ENCODE measurements around the gene LRRD1. TPM values are rescaled to one million over a fixed set of nuclear protein-coding genes. Genes with fewer than 3 reads are reported as not detected.
A peak's percentile ranks its signal among the peaks of the same experiment; 100 is the strongest.

The LRRD1 gene
- total and polyA plus RNA-seq, 2 of the 13 experiments (the other 11 are each of a cell fraction or from before 2014, with no cell fraction given), result 0.03 TPM; not detected in 1

DNA sequence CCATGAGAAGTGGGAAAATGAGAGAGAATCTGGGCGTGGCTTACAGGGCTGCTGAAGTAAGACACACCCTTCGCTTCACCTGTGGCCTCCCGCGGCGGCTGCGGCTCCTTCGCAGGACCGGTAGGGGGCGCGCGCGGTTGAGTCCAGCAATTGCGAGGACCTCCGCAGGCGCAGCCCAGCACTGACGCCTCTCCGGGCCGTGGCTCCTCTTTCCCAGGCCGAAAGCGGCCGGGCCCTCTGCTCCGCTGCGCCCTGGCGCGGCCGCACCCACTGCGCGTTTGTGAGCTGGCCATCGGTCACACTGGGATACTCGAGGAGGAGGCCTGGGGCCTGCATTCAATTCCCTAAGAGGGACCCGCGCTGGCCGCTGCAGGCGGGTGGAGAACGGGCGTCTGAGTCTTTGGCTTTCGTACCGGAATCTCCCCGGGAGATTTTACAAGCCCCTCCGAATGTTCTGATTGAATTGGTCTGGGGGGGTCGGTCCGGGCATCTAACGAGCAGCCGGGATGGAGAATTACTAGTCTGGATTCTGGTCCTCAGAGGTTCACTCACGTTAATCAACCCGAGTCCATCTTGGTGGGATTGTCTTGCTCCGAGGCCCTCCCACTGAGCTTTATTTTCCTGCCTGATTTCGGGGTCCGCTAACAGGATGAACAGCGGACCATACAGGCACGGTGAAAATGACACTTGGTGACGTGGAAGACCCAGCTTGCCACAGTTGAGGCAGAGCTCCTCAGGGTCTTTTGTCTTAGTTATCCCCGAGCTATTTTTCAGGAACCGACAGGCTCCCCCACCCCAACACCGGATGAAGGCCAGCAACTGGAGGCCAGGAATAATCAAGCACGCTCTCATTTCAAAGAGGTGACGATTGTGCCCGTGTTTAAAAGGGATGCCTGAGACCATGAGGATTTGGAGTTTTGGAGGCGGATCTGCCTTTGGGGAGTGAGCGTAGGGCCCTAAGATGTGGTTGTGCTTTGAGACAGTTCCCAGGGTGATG lies at the start of gene LRRD1 (continued):
- TF ChIP-seq HNRNPH1 (optimal IDR thresholded peaks at IDR 0.05; ENCODE audit: low read depth, low read length) (no peak), ZNF382 (CRISPR knock-in tag; IDR thresholded peaks at IDR 0.05; ENCODE audit: borderline replicate concordance) (no peak), IRF9 (CRISPR knock-in tag; IDR thresholded peaks at IDR 0.05; ENCODE audit: borderline replicate concordance) (peak; percentile 40; the same call in 1 of the 2 replicates), ZNF12 (CRISPR knock-in tag; IDR thresholded peaks at IDR 0.05) (no peak), SPEN (CRISPR knock-in tag; IDR thresholded peaks at IDR 0.05; ENCODE audit: low read depth) (peak; percentile 72), EZH2 (conservative IDR thresholded peaks at IDR 0.05; ENCODE audit: low read depth, low read length) (no peak), POLR2A (IDR thresholded peaks at IDR 0.05; ENCODE audit: insufficient read depth in 1 of 2, low read depth in 2 of 2, low read length in 2 of 2) (no peak), IKZF4 (CRISPR knock-in tag; IDR thresholded peaks at IDR 0.05; ENCODE audit: borderline replicate concordance, low read depth, not compliant biosample characterization) (no peak), ZBTB3 (CRISPR knock-in tag; IDR thresholded peaks at IDR 0.05; ENCODE audit: borderline replicate concordance, low read depth) (no peak), U2AF2 (IDR thresholded peaks at IDR 0.05; ENCODE audit: low read depth, low read length) (no peak), MIXL1 (CRISPR knock-in tag; IDR thresholded peaks at IDR 0.05) (no peak), ZNF326 (CRISPR knock-in tag; IDR thresholded peaks at IDR 0.05; ENCODE audit: borderline replicate concordance) (no peak), ZSCAN25 (CRISPR knock-in tag; IDR thresholded peaks at IDR 0.05) (no peak), ZNF136 (CRISPR knock-in tag; IDR thresholded peaks at IDR 0.05; ENCODE audit: low read depth) (no peak), PHF5A (CRISPR knock-in tag; IDR thresholded peaks at IDR 0.05; ENCODE audit: low read depth, unreplicated experiment) (no peak), ZNF543 (CRISPR knock-in tag; IDR thresholded peaks at IDR 0.05) (no peak)
- TF ChIP-seq, protein P1, sequence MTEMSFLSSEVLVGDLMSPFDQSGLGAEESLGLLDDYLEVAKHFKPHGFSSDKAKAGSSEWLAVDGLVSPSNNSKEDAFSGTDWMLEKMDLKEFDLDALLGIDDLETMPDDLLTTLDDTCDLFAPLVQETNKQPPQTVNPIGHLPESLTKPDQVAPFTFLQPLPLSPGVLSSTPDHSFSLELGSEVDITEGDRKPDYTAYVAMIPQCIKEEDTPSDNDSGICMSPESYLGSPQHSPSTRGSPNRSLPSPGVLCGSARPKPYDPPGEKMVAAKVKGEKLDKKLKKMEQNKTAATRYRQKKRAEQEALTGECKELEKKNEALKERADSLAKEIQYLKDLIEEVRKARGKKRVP (CRISPR knock-in tag; IDR thresholded peaks at IDR 0.05), result 0 out of 4 replicates have a peak, but pooled peaks of 1 of the 2 experiments have one; percentile 16
- TF ChIP-seq, protein P2, sequence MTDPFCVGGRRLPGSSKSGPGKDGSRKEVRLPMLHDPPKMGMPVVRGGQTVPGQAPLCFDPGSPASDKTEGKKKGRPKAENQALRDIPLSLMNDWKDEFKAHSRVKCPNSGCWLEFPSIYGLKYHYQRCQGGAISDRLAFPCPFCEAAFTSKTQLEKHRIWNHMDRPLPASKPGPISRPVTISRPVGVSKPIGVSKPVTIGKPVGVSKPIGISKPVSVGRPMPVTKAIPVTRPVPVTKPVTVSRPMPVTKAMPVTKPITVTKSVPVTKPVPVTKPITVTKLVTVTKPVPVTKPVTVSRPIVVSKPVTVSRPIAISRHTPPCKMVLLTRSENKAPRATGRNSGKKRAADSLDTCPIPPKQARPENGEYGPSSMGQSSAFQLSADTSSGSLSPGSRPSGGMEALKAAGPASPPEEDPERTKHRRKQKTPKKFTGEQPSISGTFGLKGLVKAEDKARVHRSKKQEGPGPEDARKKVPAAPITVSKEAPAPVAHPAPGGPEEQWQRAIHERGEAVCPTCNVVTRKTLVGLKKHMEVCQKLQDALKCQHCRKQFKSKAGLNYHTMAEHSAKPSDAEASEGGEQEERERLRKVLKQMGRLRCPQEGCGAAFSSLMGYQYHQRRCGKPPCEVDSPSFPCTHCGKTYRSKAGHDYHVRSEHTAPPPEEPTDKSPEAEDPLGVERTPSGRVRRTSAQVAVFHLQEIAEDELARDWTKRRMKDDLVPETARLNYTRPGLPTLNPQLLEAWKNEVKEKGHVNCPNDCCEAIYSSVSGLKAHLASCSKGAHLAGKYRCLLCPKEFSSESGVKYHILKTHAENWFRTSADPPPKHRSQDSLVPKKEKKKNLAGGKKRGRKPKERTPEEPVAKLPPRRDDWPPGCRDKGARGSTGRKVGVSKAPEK (CRISPR knock-in tag; IDR thresholded peaks at IDR 0.05; ENCODE audit: borderline replicate concordance), result no peak
- TF ChIP-seq, protein P3, sequence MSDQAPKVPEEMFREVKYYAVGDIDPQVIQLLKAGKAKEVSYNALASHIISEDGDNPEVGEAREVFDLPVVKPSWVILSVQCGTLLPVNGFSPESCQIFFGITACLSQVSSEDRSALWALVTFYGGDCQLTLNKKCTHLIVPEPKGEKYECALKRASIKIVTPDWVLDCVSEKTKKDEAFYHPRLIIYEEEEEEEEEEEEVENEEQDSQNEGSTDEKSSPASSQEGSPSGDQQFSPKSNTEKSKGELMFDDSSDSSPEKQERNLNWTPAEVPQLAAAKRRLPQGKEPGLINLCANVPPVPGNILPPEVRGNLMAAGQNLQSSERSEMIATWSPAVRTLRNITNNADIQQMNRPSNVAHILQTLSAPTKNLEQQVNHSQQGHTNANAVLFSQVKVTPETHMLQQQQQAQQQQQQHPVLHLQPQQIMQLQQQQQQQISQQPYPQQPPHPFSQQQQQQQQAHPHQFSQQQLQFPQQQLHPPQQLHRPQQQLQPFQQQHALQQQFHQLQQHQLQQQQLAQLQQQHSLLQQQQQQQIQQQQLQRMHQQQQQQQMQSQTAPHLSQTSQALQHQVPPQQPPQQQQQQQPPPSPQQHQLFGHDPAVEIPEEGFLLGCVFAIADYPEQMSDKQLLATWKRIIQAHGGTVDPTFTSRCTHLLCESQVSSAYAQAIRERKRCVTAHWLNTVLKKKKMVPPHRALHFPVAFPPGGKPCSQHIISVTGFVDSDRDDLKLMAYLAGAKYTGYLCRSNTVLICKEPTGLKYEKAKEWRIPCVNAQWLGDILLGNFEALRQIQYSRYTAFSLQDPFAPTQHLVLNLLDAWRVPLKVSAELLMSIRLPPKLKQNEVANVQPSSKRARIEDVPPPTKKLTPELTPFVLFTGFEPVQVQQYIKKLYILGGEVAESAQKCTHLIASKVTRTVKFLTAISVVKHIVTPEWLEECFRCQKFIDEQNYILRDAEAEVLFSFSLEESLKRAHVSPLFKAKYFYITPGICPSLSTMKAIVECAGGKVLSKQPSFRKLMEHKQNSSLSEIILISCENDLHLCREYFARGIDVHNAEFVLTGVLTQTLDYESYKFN (CRISPR knock-in tag; conservative IDR thresholded peaks at IDR 0.05), result no peak

Measured in HepG2 (cell line).